Activated T-cell treated with anti-CD3 and anti-CD28 coated beads for 4 hours (primary cell): Measurements from ENCODE around the gene TSPAN33.
A peak's percentile ranks its signal among the peaks of the same experiment; 100 is the strongest.
"Not testable (repeated sequence)": the region's sequence is repeated elsewhere in the genome, so short reads cannot be mapped to it uniquely, and the experiment has no call there.

Source experiments
- DNase-seq: peaks from one replicate; pipeline ENCODE4 v3.0.0-alpha.2; 2020

The TSPAN33 gene

GRCh38 chr7:129209067-129209926, 64.8 kb downstream of the TSPAN33 start:
- no peak for DNase-seq

GRCh38 chr7:129210256-129210988, 65.9 kb downstream of the TSPAN33 start:
- peak; percentile 52 for DNase-seq

GRCh38 chr7:129210989-129211312, 66.4 kb downstream of the TSPAN33 start:
- DNase-seq = no peak

- no peak for DNase-seq
Measured at GRCh38 chr7:129212126-129212525, 67.6 kb downstream of the TSPAN33 start.

- DNase-seq = no peak
Measured at GRCh38 chr7:129212596-129212995, 68.1 kb downstream of the TSPAN33 start.

- DNase-seq = no peak
Measured at GRCh38 chr7:129213828-129214227, 69.3 kb downstream of the TSPAN33 start.

- not testable (repeated sequence) for DNase-seq
Measured at GRCh38 chr7:129215691-129216090, 71.2 kb downstream of the TSPAN33 start.

GRCh38 chr7:129216101-129216715, 71.7 kb downstream of the TSPAN33 start:
- DNase-seq = not testable (repeated sequence)

GRCh38 chr7:129216821-129217416, 72.4 kb downstream of the TSPAN33 start:
- not testable (repeated sequence) for DNase-seq

GRCh38 chr7:129218514-129219062, 74.1 kb downstream of the TSPAN33 start:
- peak; percentile 72 for DNase-seq

- not testable (repeated sequence) for DNase-seq
Measured at GRCh38 chr7:129219166-129219565, 74.7 kb downstream of the TSPAN33 start.
